Esophagus muscularis mucosa (tissue), 4 donors: Measurements from ENCODE around the gene HSD17B14. TPM values are rescaled to one million over a fixed set of nuclear protein-coding genes. Genes with fewer than 3 reads are reported as not detected.
A peak's percentile ranks its signal among the peaks of the same experiment; 100 is the strongest.

Experiments used
- DNase-seq: peaks from one replicate; pipeline ENCODE4 v3.0.0-alpha.2; 2017; ENCODE audit errors: extremely low spot score
- H3K27ac ChIP-seq, 4 donors: fragments of 200-600 bp; sonication (generic); replicated peaks in 1 of 4; 1 replicate in 3 of 4; 2 replicates in 1 of 4; pipeline ENCODE4 v1.5.1; 2016 to 2019; ENCODE audit warnings: mild to moderate bottlenecking in 1 of 4
- H3K27me3 ChIP-seq, 4 donors: fragments of 200-600 bp; sonication (generic); one replicate each; pipeline versions ENCODE4 v1.5.1 to v1.6.0; 2016 to 2019
- H3K36me3 ChIP-seq, 4 donors: fragments of 200-600 bp; sonication (generic); one replicate each; pipeline ENCODE4 v1.5.1; 2016 to 2019
- H3K4me1 ChIP-seq, 4 donors: fragments of 200-600 bp; sonication (generic); one replicate each; pipeline ENCODE4 v1.5.1; 2016 to 2019
- H3K4me3 ChIP-seq, 4 donors: fragments of 200-600 bp; sonication (generic); 1 replicate in 2 of 4; 2 replicates in 2 of 4; pipeline ENCODE4 v1.5.1; 2016 to 2019; ENCODE audit warnings: mild to moderate bottlenecking in 4 of 4, moderate library complexity in 1 of 4
- H3K9me3 ChIP-seq, 4 donors: fragments of 200-600 bp; sonication (generic); 1 replicate in 3 of 4; 2 replicates in 1 of 4; pipeline ENCODE4 v1.5.1; 2016 to 2019
- EP300 ChIP-seq: sonication (generic); formaldehyde crosslinking; IDR thresholded peaks from one replicate; pipeline ENCODE4 v1.6.1; 2017; ENCODE audit warnings: antibody characterized with exemption
- POLR2A ChIP-seq: fragments of 450-650 bp; IDR thresholded peaks from one replicate; pipeline ENCODE4 v1.6.1; 2017; ENCODE audit warnings: antibody characterized with exemption, moderate library complexity, mild to moderate bottlenecking, low read depth
- POLR2AphosphoS5 ChIP-seq, 2 donors: sonication (generic); formaldehyde crosslinking; IDR thresholded peaks; one replicate each; pipeline ENCODE4 v1.6.1; 2017; ENCODE audit warnings: antibody characterized with exemption in 2 of 2
- WGBS: methylation state at CpG from one replicate; pipeline ENCODE4 v1.1.5; 2018; 5-methylcytosine and 5-hydroxymethylcytosine counted together
- intact Hi-C: fragments of 100-400 bp; cut with DNase I; formaldehyde crosslinking; loops from one replicate; pipeline ENCODE4 v1.15.1; 2023
- total RNA-seq, 4 donors: library from RNA; depleted of rRNA; stranded (reverse); fragments of >200 nt; gene quantifications; one replicate each; pipeline versions ENCODE4 v1.1.0 to v1.2.1, GENCODE V29; 2016
- TF ChIP-seq, protein P1 (sequence below), 3 experiments: fragments of 200-600 bp in 2 of 3; fragments of 450-650 bp in 1 of 3; sonication (generic) in 2 of 3; IDR thresholded peaks; one replicate each; pipeline ENCODE4 v1.5.1; 2017 to 2019; ENCODE audit warnings: antibody characterized with exemption in 3 of 3, mild to moderate bottlenecking in 2 of 3, moderate library complexity in 1 of 3

HSD17B14 gene
- total RNA-seq, 4 donors from 2014 or later: 7.1 to 8.9 (median 7.8) TPM

- peaks cover under 1 to 29% (median 18%) of the 10 kb centered on the region in 4 donors for H3K36me3 ChIP-seq
- WGBS: 86% methylated on average over 8 of the region's 8 CpGs
- H3K27me3 ChIP-seq: no peaks in the 10 kb centered on the region
- DNase-seq: no peak
- intact Hi-C loops: no loop called here
- no peak overlapping the region for H3K4me3 ChIP-seq
- TF ChIP-seq, protein P1, sequence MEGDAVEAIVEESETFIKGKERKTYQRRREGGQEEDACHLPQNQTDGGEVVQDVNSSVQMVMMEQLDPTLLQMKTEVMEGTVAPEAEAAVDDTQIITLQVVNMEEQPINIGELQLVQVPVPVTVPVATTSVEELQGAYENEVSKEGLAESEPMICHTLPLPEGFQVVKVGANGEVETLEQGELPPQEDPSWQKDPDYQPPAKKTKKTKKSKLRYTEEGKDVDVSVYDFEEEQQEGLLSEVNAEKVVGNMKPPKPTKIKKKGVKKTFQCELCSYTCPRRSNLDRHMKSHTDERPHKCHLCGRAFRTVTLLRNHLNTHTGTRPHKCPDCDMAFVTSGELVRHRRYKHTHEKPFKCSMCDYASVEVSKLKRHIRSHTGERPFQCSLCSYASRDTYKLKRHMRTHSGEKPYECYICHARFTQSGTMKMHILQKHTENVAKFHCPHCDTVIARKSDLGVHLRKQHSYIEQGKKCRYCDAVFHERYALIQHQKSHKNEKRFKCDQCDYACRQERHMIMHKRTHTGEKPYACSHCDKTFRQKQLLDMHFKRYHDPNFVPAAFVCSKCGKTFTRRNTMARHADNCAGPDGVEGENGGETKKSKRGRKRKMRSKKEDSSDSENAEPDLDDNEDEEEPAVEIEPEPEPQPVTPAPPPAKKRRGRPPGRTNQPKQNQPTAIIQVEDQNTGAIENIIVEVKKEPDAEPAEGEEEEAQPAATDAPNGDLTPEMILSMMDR (IDR thresholded peaks at IDR 0.05): no peak
- TF ChIP-seq POLR2AphosphoS5 (IDR thresholded peaks at IDR 0.05) (no peak), EP300 (no peak), POLR2A (no peak)
- H3K4me1 ChIP-seq: peaks cover 0 to 31% (median 22%) of the 10 kb centered on the region in 4 donors
- no peaks in the 10 kb centered on the region for H3K9me3 ChIP-seq
- H3K27ac ChIP-seq: no peak overlapping the region
Measured at GRCh38 chr19:48804496-48804895, 31.8 kb downstream of the HSD17B14 start.

- no peak for DNase-seq
- TF ChIP-seq POLR2AphosphoS5 (IDR thresholded peaks at IDR 0.05): no peak
- TF ChIP-seq, protein P1 (IDR thresholded peaks at IDR 0.05): no peak
- TF ChIP-seq POLR2A: no peak
- no peak for TF ChIP-seq EP300
- no peaks in the 10 kb centered on the region for H3K27me3 ChIP-seq
- intact Hi-C loops: no loop called here
- H3K27ac ChIP-seq: no peak overlapping the region
- H3K4me1 ChIP-seq: peaks cover 0 to 15% (median 10%) of the 10 kb centered on the region in 4 donors
- H3K9me3 ChIP-seq: no peaks in the 10 kb centered on the region
- WGBS: 96% methylated on average over 2 of the region's 2 CpGs
- H3K36me3 ChIP-seq: peaks cover 7 to 38% (median 19%) of the 10 kb centered on the region in 4 donors
- H3K4me3 ChIP-seq: no peak overlapping the region
Measured at GRCh38 chr19:48802623-48803022, 33.7 kb downstream of the HSD17B14 start.

DNA sequence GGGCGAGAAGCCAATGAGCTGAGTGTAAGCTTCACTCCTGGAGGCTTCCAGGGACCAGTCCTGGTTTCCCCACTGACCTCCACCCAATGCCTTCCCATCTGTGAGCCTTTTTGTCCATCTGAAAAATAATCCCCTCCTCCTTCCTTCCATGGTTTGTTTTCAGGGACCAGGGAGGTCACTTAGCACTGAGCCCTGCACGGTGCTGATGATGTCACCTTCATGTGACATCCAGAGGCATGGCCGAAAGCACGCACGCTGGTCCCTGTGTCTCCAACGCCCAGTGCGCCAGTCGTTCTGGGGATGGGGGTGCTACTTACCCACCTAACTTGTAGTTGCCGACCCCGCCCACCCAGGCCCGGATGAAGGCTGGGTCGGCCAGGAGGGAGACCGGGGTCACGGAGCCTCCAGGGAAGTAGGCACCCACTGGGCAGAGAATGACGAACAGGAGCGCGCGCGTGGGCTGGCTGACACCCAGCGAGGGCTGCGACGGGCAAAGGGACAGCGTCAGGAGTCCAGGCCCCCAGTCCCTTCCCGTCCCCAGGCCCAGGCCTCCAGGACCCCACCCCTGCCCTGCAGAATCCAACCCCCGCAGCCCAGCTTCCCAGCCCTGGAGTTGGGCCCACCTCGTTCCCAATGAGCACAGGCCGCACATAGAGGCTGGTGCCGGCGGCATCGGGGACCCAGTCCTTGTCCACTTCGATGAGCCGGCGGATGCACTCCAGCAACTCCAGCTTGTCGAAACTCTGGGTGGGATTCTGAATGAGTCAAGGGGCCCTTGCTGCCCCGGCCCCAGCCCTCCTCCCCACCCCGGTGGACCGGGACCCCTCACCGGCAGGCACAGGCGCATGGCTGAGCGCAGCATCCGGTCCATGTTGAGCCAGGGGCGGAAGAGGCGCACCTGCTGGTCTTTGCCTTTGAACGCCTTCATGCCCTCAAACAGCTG, 36.7 kb downstream of the HSD17B14 start:
- Histone ChIP-seq H3K4me1 (peaks cover 15 to 23% (median 20%) of the 10 kb centered on the region in 4 donors), H3K27me3 (no peaks in the 10 kb centered on the region), H3K27ac (peak overlapping the region in 2 of 4 donors; percentile 10 to 14), H3K36me3 (peaks cover 7 to 33% (median 18%) of the 10 kb centered on the region in 4 donors), H3K4me3 (no peak overlapping the region), H3K9me3 (no peaks in the 10 kb centered on the region)
- DNase-seq: no peak
- WGBS: 92% methylated on average over 38 of the region's 44 CpGs
- intact Hi-C loops: loop anchor here (10.0 kb wide), 1 partner anchor 155 kb away; the partner anchor contains the start of gene CA11
- no peak for TF ChIP-seq POLR2AphosphoS5 (IDR thresholded peaks at IDR 0.05)
- no peak for TF ChIP-seq POLR2A
- TF ChIP-seq, protein P1 (IDR thresholded peaks at IDR 0.05): no peak
- no peak for TF ChIP-seq EP300

- TF ChIP-seq POLR2AphosphoS5 (IDR thresholded peaks at IDR 0.05) (no peak), EP300 (no peak), POLR2A (no peak)
- TF ChIP-seq, protein P1 (IDR thresholded peaks at IDR 0.05): no peak
- no peaks in the 10 kb centered on the region for H3K27me3 ChIP-seq
- peaks cover 16 to 28% (median 23%) of the 10 kb centered on the region in 4 donors for H3K4me1 ChIP-seq
- peaks cover 7 to 31% (median 18%) of the 10 kb centered on the region in 4 donors for H3K36me3 ChIP-seq
- no peaks in the 10 kb centered on the region for H3K9me3 ChIP-seq
- WGBS: 89% methylated on average over 3 of the region's 6 CpGs
- H3K27ac ChIP-seq: peak overlapping the region in 2 of 4 donors; percentile 10 to 14
- no peak overlapping the region for H3K4me3 ChIP-seq
- no peak for DNase-seq
- intact Hi-C loops: loop anchor here (10.0 kb wide), 1 partner anchor 154 kb away; the partner anchor contains the start of gene CA11
Measured at GRCh38 chr19:48798937-48799336, 37.4 kb downstream of the HSD17B14 start.
